Measurements from ENCODE around the gene SPATA6L.
"Not testable (repeated sequence)": the region's sequence is repeated elsewhere in the genome, so short reads cannot be mapped to it uniquely, and the experiment has no call there.

Gene SPATA6L

GRCh38 chr9:4615251-4615650 lies 51.0 kb downstream of the SPATA6L start:
- Histone ChIP-seq H3K27me3 (replicated peaks; ENCODE audit: control insufficient read depth, insufficient read depth, low read length) (no peaks in the 10 kb centered on the region), H3K4me3 (replicated peaks; ENCODE audit: low read depth, low read length) (no peak overlapping the region), H3K36me3 (ENCODE audit: control insufficient read depth, insufficient read depth, low read length) (no peaks in the 10 kb centered on the region)
- DNase-seq (ENCODE audit: extremely low read depth, insufficient read length) = no peak
- TF ChIP-seq CTCF (IDR thresholded peaks at IDR 0.05; ENCODE audit: insufficient read depth, low read length, poor library complexity, severe bottlenecking) = no peak

- Histone ChIP-seq H3K36me3 (ENCODE audit: control insufficient read depth, insufficient read depth, low read length) (no peaks in the 10 kb centered on the region), H3K27me3 (replicated peaks; ENCODE audit: control insufficient read depth, insufficient read depth, low read length) (no peaks in the 10 kb centered on the region), H3K4me3 (replicated peaks; ENCODE audit: low read depth, low read length) (no peak overlapping the region)
- TF ChIP-seq CTCF (IDR thresholded peaks at IDR 0.05; ENCODE audit: insufficient read depth, low read length, poor library complexity, severe bottlenecking) = no peak
- DNase-seq (ENCODE audit: extremely low read depth, insufficient read length) = no peak
Measured at GRCh38 chr9:4614627-4615026, 51.7 kb downstream of the SPATA6L start.

GRCh38 chr9:4606033-4606432 lies 60.2 kb downstream of the SPATA6L start:
- H3K27me3 ChIP-seq (replicated peaks; ENCODE audit: control insufficient read depth, insufficient read depth, low read length); H3K4me3 ChIP-seq (replicated peaks; ENCODE audit: low read depth, low read length); H3K36me3 ChIP-seq (ENCODE audit: control insufficient read depth, insufficient read depth, low read length); DNase-seq (ENCODE audit: extremely low read depth, insufficient read length): not testable (repeated sequence)

GRCh38 chr9:4604678-4605095 lies 61.6 kb downstream of the SPATA6L start:
- no peaks in the 10 kb centered on the region for H3K27me3 ChIP-seq (replicated peaks; ENCODE audit: control insufficient read depth, insufficient read depth, low read length)
- H3K36me3 ChIP-seq (ENCODE audit: control insufficient read depth, insufficient read depth, low read length) = no peaks in the 10 kb centered on the region
- peak; percentile 69 for DNase-seq (ENCODE audit: extremely low read depth, insufficient read length)
- no peak overlapping the region for H3K4me3 ChIP-seq (replicated peaks; ENCODE audit: low read depth, low read length)
- peak; percentile 61 for TF ChIP-seq CTCF (IDR thresholded peaks at IDR 0.05; ENCODE audit: insufficient read depth, low read length, poor library complexity, severe bottlenecking)

- Histone ChIP-seq H3K27me3 (replicated peaks; ENCODE audit: control insufficient read depth, insufficient read depth, low read length) (no peaks in the 10 kb centered on the region), H3K36me3 (ENCODE audit: control insufficient read depth, insufficient read depth, low read length) (no peaks in the 10 kb centered on the region), H3K4me3 (replicated peaks; ENCODE audit: low read depth, low read length) (no peak overlapping the region)
- no peak for DNase-seq (ENCODE audit: extremely low read depth, insufficient read length)
- no peak for TF ChIP-seq CTCF (IDR thresholded peaks at IDR 0.05; ENCODE audit: insufficient read depth, low read length, poor library complexity, severe bottlenecking)
Measured at GRCh38 chr9:4603830-4604229, 62.5 kb downstream of the SPATA6L start.

GRCh38 chr9:4600368-4600767 lies 65.9 kb downstream of the SPATA6L start:
- DNase-seq (ENCODE audit: extremely low read depth, insufficient read length) = no peak
- TF ChIP-seq CTCF (IDR thresholded peaks at IDR 0.05; ENCODE audit: insufficient read depth, low read length, poor library complexity, severe bottlenecking) = no peak
- no peaks in the 10 kb centered on the region for H3K27me3 ChIP-seq (replicated peaks; ENCODE audit: control insufficient read depth, insufficient read depth, low read length)
- no peak overlapping the region for H3K4me3 ChIP-seq (replicated peaks; ENCODE audit: low read depth, low read length)
- no peaks in the 10 kb centered on the region for H3K36me3 ChIP-seq (ENCODE audit: control insufficient read depth, insufficient read depth, low read length)

Measured in GM06990 (cell line).